ENCODE results near the gene EXOC6B.

The EXOC6B gene

DNA sequence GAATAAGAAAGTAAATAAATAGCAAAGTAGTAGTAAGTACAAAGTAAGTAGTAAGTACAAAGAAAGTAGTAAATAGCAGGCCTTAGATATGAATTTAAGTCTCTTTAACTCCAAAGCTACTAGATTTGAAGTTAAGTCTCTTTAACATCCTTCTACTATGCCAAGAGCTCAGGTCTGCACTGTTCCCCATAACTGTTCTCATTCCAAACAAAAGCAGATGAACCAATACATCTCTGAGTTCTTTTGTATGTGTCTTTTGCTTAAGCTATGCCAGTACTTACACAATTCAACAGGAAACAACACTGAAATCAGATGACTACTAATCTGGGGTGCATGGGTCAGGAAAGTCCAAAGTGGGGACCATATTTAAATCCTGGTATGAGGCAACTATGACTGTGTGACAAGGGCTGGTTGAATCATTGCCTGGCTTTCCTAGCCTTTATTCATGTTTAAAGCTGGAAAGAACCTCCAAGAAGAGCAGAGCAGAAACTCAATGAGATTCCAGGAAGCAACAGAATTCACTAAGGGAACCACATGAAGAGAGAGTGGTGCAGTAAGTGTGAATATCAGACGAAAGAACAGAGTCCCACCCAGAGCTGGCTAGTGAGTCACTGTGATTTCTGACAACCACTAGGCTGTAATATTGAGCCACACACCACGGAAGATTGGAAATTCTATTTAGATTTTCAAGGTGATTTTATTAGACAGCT is 627.1 kb downstream of the EXOC6B start:
- no peak for DNase-seq

DNA sequence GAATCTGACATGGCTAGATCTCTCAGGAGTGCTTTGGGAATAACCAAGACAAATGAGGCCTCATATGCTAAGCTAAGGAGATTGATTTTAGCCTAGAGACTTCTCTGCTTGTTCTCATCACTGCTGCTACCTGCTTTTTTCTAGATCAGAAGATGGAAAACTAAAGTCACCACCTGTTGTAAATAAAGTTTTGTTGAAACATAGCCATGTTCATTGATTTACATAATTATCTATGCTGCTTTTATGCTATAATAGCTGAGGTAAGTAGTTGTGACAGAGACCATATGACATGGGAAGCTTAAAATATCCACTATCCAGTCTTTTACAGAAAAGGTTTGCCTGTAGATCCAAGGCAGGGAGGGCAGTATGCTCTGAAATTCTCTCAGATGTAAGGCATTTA is 632.1 kb downstream of the EXOC6B start:
- DNase-seq = no peak

DNA sequence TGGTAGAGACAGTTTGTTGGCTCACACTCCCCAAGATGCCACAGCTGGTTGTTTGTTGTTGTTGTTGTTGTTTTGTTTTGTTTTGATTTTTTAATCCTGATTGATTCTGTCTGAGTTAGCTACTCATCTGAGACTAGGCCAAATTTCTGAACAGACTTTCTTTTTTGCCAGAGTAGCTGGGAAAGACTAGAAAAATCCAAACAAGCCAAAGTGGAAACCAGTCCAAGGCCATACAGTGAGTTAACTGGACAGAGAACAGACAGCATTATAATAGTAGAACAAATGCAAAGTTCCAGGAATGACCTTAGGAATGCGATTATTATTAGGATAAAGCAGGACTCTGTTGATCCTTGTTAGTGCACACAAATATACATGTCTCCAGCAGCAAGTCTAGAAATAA is 634.4 kb downstream of the EXOC6B start:
- no peak for DNase-seq

DNA sequence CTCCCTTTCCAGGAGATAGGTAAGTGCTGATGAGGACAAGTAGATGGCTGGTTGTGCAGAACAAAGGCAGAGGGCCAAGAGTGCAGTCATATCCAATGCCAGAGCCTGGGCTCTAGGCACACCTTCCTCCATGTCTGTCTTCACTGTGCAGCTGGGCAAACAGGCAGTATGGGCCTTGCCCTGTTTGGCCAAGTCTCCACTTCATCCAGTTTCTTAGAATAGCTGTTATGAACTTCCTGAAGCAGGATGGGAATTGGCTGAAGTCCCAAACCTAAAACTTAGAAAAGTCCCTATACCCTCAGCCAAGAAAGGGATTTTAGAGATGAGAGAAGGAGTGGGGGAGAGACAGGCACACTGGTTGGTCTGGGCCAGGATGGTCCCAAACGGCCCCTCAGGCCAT is 640.6 kb downstream of the EXOC6B start:
- DNase-seq = no peak

DNA sequence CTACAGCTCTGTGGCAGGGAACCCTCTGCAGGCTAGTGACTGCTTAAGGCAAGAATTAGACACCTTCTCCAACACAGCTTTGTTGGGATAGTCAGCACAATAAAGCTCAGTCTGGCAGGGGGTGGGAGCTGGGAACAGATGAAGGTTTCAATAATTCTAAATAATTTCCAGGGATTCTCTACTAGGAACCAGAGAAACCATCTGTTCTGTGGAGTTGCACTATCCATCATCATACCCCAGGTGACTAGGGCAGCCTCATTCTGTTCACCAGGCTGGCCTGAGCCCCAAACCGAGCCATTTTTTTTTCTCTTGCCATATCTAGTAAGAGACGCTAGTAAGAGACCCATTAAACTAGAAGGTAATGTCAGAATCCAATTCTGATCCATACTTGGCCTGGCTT is 642.4 kb downstream of the EXOC6B start:
- DNase-seq = no peak

- DNase-seq = no peak
Observed at GRCh38 chr2:72183016-72183415, 642.8 kb downstream of the EXOC6B start.

- DNase-seq = no peak
Observed at GRCh38 chr2:72182547-72182946, 643.3 kb downstream of the EXOC6B start.

- DNase-seq = no peak
Observed at GRCh38 chr2:72181616-72182015, 644.2 kb downstream of the EXOC6B start.

GRCh38 chr2:72180351-72180750 is 645.5 kb downstream of the EXOC6B start:
- DNase-seq = no peak

- DNase-seq = no peak
Observed at GRCh38 chr2:72178551-72178950, 647.3 kb downstream of the EXOC6B start.

DNA sequence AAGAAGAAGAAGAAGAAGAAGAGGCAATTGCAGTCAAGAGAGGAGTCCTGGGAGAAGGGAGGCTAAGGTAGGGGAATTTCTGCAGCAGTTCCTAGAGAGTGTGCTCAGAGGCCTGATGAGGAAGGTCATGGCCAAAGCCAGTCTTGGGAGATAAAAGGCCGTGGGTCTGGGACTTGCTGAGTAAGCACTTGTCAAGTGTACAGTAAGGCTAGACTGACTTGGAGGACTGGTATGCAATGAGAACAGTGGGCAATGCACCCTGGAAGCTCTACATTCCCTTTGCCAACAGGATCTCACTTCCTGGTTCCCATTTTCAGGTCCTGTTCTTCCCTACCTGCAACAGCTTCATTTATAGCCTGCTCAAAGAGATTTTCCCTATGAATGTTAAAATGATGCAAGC is 649.6 kb downstream of the EXOC6B start:
- no peak for DNase-seq

DNA sequence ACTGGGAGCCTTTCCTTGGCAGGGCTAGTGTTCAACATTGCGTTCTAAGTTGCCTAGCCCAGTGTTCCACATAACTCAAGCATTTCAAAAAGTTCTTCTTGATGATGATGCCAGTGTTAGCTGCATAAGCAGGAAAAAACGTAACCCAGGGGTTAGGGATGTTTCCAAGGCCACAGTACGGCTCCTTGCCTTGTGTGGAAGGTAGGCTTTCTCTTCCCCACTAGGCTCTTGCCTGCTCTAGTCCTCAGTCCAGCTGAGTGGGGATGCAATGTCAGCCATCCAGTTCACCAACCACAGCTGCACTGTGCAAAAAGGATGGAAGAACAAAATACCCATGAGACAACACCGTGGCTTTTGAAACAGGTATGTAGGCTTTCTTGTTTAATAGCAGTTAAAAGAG is 650.2 kb downstream of the EXOC6B start:
- no peak for DNase-seq

- no peak for DNase-seq
Observed at GRCh38 chr2:72173640-72174321, 652.1 kb downstream of the EXOC6B start.

GRCh38 chr2:72172478-72172877 is 653.4 kb downstream of the EXOC6B start:
- no peak for DNase-seq

GRCh38 chr2:72166279-72166678 is 659.6 kb downstream of the EXOC6B start:
- DNase-seq = no peak

DNA sequence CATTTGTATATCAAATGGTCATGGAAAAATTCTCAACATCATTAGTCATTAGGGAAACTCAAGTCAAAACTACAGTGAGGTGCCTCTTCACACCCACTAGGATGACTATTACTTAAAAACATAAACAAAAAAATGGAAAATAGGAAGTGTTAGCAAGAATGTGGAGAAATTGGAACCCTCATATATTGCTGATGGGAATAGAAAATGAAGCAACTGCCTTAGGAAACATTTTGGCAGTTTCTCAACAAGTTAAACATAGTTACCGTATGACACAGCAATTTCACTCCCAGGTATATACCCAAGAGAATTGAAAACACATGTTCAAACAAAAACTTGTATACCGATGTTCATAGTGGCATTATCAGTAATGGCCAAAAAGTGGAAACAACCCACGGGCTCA is 660.0 kb downstream of the EXOC6B start:
- DNase-seq = no peak

DNA sequence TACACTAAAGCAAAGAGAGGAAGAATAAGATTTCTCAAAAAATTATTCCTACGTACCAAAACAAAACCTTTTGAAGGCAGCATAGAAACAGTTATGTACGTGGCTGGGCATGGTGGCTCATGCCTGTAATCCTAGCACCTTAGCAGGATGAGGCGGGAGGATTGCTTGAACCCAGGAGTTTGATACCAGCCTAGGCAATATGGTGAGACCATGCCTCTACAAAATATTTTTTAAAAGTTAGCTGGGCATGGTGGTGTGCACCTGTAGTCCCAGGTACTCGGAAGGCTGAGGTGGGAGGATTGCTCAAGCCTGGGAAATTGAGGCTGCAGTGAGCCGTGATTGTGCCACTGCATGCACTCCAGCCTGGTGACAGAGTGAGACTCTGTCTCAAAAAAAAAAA is 663.3 kb downstream of the EXOC6B start:
- DNase-seq = no peak

- DNase-seq = no peak
Observed at GRCh38 chr2:72159211-72159993, 666.4 kb downstream of the EXOC6B start.

GRCh38 chr2:72157871-72158771 is 667.7 kb downstream of the EXOC6B start:
- DNase-seq = no peak

GRCh38 chr2:72156872-72157271 is 669.0 kb downstream of the EXOC6B start:
- no peak for DNase-seq

DNA sequence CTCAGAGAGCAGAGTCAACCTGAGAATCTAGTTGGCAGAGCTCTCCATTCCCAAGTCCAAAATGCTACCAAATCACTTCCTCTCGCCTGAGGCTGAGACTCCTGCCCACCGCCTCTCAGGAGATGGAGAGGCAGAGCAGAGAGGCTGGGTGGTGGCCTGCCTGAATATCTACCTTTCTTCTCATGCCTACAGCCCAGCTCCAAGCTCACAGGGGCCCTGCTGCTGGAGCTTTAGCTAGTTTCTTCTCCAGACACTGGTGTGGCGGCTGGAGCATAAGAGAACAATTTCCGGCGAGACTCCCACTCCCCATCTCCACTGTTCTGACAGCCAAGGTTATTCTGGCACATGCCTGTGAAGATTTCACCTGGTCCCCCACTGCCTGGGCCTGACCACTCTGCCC is 670.1 kb downstream of the EXOC6B start:
- DNase-seq = no peak

- no peak for DNase-seq
Observed at GRCh38 chr2:72155151-72155550, 670.7 kb downstream of the EXOC6B start.

GRCh38 chr2:72154386-72154975 is 671.4 kb downstream of the EXOC6B start:
- no peak for DNase-seq

Data from stimulated activated naive CD4-positive, alpha-beta T cell treated with Interleukin-2 at 50 U/mL for 16 hours (primary cell).